Activated CD8-positive, alpha-beta memory T cell treated with anti-CD3 and anti-CD28 coated beads, Interleukin-2, amount 50 U/mL, for 4 hours (primary cell): ENCODE results near the gene MIOX.

Source experiments
- DNase-seq: peaks from one replicate; pipeline ENCODE4 v3.0.0-alpha.2; 2020

The MIOX gene

DNA sequence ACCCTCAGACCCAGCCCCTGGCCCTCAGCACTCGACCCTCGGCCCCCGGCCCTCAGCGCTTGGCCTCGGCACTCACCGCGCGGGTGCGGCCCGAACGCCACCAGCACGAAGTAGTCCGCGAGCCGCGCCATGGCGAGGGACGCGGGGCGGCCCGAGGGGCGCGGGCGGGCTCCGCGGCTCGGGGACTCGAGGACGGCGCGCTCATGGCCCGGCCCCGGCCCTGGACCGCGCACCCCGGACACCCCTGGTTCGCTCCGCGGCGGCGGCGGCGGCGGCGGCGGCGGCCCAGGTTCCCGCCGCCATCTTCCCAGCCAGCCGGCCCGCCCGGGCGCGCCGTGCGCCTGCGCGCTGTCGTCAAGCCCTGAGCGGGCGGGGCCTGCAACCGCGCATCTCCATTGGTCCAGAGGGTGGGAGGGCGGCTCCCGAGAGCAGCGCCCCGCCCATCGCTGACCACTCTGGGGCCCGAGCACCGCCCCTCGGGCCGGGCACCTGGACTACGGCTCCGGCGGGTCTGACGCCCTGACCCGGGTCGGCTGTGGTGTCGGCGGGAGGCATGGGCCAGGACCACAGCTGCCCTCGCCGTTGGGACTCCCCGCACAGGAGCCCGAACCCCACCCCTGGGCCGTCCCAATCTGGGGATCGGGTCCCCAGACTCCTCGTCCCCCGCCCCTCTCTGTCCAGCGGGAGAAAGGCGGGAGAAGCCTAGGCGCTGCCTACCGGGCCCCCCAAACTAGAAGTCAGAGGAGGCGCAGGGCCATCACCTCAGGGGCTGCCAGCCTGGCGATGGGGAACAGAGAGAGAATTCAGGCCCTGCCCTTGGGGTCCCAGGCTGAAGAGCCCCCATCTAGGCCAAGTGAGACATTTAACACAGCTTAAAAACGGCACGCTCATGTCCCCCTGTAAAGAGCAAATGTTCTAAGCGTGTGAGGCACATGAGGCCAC is 11.7 kb upstream of the MIOX start, which contains the start of gene SBF1:
SBF1 (minus strand) TSS at position 326 of the 942 bp plus-strand sequence; CDS start at position 131, 195 bp downstream.
- DNase-seq = peak; percentile 88

DNA sequence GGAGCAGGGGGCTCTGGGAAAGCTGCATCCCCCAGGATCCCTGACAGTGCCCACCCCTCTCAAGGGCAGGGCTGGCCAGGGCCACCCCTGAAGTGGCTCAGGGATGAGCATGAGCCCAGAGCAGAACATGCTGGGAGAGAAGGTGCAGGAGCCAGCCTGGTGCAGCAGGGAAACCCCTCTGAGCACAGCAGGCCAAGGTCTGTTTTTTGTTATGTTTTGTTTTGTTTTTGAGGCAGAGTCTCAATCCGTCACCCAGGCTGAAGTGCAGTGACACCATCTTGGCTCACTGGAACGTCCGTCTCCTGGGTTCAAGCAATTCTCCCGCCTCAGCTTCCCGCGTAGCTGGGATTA is 11.0 kb upstream of the MIOX start:
- no peak for DNase-seq

DNA sequence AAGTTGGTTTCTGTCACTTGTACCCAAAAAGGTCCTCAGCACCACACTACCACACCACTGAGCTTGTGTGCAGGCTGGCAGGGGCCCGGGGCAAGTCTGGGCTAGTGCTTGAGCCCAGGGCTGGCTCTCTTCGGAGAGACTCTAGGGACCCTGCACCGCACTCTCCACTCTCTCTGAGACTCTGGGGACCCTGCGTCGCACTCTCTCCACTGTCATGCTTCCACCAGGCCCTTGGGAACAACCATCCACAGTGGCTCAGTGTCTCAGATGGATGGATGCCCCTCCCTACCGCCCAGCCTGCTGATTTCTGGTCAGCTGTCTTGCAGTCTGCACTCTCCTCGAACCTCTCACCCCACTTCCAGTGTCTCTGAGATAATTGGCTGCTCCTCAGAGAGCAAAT is 9.8 kb upstream of the MIOX start:
- no peak for DNase-seq

DNA sequence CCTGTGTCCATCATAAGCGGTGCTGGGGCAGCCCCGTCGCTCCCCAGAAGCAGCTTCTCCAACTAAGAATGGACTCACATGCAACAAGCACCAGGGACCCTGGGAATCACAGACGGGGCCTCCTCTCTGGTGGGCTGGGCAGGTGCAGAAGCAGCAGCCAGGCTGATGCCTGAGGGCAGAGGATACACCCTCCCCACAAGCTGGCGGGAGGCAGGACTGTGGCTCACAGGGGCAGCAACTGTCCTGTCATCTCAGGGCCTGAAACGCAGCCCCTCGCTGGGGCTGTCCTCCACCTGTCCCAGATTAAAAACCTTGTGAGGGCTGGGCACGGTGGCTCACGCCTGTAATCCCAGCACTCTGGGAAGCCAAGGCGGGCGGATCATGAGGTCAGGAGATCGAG is 8.7 kb upstream of the MIOX start:
- no peak for DNase-seq

DNA sequence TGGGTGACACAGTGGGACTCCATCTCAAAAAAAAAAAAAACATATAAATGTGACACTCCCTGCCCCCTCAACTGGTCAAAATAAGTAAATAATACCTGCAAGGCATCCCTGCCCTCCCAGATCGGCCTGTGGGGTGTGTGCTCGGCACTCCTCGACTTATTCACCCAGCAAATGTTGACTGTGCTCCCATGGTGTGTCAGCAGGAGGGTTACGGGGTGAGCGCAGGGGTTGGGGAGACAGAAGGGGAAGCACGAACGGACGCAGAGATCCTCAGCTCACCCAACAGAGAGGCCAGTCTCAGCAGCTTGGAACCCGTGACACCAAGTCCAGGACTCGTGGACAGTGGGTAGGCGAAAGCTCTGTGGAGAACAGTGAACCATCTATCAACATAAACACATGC is 6.9 kb upstream of the MIOX start:
- DNase-seq = no peak

DNA sequence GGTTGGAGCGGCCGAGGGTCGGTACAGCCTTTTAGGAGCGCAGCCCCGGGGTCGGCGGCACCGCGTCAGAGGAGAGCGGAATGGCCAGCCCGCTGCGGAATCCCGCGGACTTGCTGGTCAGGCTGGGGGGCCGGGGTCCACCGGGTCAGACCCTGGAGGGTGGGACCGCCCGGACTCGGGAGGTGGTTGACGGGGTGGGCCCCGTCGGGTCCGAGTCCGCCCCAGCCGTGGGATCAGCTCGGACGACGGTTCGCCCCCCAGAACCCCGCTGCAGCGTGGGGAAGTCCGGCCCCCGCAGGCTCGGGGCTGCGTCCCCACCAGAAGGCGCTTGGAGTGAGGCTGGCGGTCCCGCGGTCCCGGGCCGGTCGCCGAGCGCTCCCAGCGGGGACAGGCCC is 5.6 kb upstream of the MIOX start:
- no peak for DNase-seq

DNA sequence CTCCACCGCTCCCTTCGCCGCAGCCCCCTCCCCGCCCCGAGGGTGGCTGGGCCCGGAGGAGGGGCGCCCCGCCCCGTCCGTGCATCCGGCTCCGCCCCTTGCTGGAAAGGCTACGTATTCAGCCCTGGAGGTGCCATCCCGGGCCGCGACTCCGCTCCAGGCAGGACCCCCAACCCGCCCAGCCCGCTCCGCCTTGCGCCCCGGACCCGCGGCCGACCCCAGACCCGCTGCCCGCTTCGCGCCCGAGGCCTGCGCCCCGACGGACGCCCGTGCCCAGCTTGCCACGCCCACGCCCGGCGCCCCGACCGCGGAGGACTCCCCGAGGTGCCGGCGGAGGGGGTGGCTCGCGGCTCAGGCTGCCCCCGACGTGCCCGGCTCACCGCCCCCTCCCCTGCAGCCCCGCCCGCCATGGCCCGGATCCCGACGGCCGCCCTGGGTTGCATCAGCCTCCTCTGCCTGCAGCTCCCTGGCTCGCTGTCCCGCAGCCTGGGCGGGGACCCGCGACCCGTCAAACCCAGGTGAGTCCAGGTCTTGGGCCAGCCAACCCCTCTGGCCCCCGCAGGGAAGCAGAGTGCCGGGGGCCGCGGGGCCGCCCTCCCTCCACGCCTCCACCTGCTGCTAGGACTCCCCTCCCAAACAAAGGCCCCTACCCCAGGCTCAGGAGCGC is 5.1 kb upstream of the MIOX start, which contains the start of gene ADM2:
ADM2 (plus strand) TSS at position 104 of the 667 bp plus-strand sequence; CDS start at position 409, 305 bp downstream.
- peak; percentile 68 for DNase-seq

DNA sequence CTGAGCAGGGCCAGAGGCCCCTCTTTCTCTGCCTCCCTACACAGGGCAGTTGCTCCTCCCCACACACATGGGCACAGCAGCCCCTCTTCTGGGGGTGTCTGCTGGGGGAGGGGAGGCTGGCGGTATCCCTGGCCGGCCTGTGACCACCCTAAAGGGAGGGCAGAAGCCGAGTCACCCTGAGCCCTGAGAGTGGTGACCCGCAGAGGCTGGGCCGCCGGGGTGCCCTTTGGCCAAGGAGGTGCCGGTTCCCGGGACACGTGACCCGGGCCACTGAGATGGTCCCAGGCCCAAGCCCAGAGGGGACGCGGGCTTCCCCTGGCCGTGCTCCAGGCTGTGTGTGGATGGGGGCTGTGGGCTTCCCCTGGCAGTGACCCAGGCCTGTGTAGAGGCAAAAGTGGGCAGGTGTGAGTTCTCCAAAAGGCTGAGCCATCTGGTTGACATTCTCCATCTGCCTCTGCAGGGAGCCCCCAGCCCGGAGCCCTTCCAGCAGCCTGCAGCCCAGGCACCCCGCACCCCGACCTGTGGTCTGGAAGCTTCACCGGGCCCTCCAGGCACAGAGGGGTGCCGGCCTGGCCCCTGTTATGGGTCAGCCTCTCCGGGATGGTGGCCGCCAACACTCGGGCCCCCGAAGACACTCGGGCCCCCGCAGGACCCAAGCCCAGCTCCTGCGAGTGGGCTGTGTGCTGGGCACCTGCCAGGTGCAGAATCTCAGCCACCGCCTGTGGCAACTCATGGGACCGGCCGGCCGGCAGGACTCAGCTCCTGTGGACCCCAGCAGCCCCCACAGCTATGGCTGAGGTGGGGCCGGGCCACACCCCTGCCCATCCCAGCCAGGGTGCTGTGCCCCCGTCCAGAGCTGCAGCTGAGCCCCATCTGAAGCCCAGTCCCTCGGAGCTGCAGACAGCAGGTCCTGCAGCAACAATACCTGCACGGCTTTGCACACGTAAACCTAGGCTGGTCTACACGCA is 4.3 kb upstream of the MIOX start:
- DNase-seq = no peak

DNA sequence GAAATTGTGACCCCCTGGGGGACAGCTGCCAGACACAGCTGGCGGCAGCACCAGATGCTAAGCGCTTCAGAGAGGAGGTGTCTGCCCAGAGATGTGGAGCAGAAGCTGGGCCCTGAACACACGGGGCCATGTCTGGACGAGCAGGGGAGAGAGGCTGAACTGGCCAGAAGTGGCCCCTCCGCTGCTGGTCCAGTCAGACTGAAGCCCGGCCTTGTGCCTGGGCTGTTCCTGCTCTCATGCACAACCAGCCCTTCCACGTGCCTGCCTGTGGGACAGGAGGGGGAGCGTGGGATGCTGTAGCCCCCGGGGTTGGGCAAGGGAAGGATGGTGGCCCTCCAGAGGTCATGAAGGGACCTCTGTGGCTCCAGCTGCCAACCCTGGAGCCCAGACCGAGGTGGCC is 3.6 kb upstream of the MIOX start:
- no peak for DNase-seq

DNA sequence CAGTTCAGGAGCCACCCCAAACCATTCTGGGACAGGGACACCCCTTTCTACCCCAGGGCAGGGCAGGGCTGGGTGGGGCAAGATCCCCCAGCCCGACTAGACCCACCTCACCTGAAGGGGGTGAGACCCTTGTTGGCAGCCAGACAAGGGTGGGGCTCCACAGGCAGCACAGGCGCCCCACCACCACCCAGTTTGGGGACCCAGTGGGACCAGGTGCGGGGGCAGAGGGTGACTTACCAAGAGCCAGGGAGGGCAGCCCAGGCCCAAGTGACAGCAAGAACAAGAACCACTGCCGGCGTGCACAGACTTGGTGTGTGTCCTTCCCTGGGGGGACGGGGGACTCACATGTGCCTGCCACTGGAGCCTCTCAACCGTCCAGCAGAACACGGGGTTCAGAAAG is 3.1 kb upstream of the MIOX start:
- no peak for DNase-seq

DNA sequence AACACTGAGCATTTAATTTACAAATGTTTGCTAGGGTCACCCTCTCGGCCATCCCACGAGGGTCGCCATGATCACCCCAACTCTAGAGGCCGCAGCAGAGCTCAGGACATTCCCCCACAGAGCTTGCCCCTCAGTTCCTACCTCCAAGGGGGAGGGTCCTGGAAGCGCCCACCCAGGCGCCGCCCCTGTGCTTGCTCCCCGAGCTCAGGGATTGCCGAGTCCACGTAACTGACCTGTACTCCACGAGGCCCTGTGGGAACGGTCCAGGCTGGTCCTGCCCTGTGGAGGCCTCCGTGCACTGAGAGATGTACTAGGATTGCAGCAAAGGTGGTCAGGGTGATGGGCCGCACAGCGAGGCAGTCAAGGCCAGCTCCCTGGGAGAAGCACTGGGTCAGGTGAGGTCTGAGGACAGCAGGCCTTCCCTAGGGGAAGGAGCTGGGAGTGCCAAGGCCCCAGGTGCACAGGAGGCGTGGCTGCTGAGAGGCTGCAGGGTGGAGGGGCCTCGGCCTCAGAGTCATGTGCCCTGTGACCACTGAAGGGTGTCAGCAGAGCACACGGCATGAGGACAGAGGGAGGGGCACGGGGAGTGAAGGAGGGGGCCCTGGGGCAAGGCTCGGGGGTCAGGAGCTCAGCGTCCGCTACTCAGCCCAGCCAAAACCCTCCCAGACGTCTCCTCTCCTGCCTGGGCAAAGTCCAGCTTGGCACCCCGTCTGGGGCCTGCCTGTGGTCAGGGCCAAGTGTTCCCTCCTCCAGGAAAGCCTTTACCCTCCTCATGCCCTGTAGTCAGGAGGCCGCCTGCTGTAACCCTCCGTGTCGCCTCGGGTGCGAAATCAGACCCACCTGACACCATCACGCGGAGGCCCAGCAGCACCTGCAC is 2.4 kb upstream of the MIOX start:
- DNase-seq = no peak

DNA sequence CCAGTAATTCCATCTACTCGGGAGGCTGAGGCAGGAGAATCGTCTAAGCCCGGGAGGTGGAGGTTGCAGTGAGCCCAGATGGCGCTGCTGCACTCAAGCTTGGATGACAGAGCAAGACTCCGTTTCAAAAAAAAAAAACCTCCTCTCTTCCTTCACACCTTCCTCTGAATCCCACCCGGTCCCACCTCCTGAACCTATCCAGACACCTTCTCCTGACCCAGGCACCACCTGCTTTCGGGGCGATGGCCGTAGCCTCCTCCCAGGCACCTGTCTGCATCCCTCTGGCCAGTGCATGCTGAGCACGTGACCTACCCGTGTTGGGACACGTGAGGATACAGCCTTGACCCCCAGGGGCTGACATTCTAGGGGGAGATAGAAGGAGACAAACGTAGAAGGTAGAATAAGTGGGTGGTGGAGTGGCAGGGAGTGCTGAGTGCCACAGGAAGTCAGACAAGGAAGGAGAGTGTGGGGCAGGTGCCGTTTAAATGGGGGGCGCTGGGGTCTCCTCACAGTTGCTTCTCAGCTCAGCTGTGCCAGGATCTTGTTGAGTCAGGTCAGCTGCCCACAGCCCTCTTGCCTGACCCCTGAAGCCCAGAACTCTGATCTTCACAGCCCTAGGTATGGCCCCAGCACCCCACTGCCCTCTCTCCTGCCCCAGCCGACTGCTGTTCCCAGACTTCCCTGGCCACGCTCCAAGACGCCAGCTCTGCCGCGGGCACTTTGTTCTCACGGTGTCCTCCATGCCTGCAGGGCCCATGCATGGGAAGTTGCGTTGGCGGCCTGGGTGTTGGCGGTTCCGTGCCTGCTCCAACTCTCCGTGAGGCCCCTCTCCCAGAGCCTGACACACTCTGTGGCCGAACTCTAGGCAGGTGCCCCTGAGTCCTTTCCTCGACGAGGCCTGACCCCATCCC is 1.2 kb upstream of the MIOX start:
- no peak for DNase-seq

DNA sequence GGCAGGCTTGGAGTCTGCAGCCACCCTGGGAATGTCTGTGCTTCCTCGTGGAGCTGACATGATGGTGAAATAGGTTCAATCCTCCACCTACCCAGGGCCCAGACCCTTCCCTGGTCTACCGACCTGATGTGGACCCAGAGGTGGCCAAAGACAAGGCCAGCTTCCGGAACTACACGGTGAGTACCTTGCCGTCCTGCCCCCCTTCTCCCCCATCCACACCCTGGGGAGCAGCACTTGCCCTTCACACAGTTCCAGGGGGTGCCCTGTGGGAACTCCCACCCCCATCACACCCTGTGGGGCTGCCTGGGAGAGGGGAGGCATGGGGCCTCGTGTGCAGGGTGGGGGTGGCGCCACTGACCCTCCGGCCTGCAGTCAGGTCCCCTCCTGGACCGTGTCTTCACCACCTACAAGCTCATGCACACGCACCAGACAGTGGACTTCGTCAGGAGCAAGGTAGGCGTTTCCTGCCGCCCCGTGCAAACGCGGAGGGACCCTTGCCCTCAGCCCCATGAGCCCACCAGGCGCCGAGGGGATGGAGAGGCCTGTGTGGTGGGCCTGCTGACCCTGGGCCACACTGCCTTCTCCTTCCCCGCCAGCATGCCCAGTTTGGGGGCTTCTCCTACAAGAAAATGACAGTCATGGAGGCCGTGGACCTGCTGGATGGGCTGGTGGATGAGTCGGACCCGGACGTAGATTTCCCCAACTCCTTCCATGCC is 789 bp downstream of the MIOX start:
- no peak for DNase-seq

DNA sequence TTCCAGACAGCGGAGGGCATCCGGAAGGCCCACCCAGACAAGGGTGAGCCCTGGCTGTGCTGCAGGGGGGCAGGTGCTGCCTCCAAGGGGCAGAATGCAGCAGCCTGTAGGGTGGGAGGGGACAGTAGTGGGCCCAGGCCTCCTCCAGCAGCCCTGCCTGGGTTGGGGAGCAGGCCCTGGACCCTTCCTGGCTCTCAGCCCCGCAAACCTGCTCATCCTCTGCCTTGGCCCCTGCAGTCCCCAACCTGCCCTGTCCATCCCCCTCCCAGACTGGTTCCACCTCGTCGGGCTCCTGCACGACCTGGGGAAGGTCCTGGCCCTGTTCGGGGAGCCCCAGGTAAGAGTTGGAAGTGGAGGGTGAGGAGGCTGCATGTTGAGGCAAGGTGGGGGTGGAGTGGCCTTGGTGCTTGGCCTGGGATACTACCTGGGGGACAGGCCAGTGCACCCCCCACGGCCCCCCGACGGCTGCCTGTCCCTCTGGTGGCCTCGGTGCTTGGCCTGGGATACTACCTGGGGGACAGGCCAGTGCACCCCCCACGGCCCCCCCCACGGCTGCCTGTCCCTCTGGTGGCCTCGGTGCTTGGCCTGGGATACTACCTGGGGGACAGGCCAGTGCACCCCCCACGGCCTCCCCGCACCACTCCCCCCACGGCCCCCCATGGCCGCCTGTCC is 1.5 kb downstream of the MIOX start:
- no peak for DNase-seq

DNA sequence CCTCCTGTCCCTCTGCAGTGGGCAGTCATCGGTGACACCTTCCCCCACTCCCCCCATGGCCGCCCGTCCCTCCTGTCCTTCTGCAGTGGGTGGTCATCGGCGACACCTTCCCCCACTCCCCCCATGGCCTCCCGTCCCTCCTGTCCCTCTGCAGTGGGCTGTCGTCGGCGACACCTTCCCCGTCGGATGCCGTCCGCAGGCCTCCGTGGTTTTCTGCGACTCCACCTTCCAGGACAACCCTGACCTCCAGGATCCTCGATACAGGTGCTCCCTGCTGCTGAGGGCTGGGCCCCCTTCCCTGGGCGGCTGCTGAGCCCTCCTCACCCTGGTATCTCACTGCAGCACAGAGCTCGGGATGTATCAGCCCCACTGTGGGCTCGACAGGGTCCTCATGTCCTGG is 2.2 kb downstream of the MIOX start:
- no peak for DNase-seq

DNA sequence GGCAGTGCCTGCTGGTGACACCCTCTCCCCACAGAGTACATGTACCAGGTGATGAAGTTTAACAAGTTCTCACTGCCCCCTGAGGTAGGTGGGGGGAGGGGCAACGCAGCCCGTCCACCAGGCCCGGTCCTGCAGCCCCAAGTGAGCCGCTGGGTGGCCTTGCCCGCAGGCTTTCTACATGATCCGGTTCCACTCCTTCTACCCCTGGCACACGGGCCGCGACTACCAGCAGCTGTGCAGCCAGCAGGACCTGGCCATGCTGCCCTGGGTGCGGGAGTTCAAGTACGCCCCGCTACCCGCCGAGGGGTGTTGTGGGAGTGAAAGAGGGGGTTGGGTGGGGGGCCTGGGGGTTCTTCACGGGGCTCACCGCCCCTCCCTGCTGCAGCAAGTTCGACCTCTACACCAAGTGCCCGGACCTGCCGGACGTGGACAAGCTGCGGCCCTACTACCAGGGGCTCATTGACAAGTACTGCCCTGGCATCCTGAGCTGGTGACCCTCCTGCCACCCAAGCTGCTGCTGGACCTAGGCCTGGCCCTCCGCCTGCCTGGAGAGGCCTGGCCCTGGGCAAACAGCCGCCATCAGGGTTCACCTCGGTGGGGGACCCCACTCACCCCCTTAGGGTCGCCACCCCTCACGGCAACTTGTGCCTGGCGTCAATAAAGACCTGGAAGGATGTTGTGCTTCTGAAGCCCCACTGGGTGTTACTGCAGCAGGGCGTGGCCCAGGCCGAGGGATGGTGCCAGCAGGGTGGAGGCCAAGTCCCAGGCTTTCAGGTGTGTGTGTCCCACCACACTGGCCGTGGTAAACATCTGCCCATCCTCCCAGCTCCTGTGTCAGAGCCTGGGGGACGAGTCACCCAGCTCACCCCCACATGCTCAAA is 2.9 kb downstream of the MIOX start:
- no peak for DNase-seq

DNA sequence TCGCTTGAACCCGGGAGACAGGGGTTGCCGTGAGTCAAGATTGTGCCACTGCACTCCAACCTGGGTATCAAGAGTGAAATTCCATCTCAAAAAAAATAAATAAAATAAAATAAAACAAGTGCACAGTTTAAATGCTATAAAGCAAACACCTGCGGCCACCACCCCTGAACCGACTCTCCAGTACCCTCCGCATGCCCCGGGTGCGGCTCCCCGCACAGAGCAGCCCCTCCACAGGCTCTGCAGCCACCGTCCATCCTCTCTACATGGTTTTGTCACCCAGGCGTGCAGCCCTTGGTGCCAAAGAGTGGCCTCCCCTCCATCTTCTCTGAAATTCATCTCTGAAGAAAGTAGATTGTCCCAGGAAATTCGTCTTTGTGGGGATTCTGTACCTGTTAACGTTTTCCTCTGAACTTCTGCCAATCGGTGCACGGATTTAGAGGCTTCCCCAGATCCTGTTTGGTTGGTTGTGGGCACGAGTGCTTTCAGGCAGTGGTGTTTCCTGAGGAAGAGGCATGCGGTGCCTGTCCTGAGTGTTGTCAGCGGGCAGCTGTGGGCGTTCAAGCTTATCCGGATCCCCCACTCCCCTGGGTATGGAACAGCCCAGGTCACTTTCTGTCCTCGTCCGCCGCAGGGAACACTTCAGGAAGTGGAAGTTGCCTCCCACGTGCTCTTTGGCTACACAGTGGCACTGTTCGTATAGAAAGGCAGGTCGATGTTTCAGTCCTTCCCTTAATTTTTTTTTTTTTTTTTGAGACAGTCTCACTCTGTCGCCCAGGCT is 4.1 kb downstream of the MIOX start:
- no peak for DNase-seq

DNA sequence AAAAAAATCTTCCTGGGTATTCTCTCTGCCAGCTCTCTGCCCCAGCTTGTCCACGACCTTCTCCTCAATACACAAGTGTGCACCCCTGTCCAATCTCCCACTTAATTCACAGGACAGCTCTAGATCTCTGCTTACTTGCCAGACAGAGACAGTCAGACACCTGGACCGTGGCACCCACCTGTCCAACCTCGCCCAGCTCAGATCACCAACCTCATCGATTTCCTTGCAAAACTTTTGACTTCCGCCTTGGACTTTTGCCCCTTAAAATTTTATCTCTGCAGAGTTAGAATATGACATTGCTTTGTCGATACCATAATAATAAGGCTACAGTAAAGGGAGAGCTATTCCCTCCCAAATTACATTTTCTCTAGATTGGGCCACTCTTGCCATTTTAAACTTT is 10.4 kb downstream of the MIOX start:
- DNase-seq = no peak
